ENCODE measurements around the gene MAP4K2. TPM values are rescaled to one million over a fixed set of nuclear protein-coding genes. Genes with fewer than 3 reads are reported as not detected.

Gene MAP4K2
- total RNA-seq, 1 experiment from 2014 or later, result 13.9 TPM

GRCh38 chr11:64813826-64814225 lies 10.8 kb upstream of the MAP4K2 start:
- no peak for DNase-seq (ENCODE audit: low read depth)

DNA sequence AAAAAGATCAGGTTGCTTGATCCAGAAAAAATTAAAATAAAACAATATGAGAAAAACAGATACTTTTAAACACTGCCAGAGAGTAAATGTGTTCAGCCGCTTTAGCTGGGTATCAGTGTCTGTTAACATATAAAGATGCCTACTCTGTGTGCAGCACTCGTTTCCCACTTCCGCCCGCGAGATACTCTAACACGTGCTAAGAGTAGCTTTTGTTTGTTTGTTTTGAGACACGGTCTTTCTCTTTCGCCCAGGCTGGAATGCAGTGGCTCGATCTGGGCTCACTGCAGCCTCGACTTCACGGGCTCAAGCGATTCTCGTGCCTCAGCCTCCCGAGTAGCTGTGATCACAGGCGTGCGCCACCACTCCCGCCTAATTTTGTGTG lies 7.9 kb upstream of the MAP4K2 start:
- DNase-seq (ENCODE audit: low read depth), result no peak

DNA sequence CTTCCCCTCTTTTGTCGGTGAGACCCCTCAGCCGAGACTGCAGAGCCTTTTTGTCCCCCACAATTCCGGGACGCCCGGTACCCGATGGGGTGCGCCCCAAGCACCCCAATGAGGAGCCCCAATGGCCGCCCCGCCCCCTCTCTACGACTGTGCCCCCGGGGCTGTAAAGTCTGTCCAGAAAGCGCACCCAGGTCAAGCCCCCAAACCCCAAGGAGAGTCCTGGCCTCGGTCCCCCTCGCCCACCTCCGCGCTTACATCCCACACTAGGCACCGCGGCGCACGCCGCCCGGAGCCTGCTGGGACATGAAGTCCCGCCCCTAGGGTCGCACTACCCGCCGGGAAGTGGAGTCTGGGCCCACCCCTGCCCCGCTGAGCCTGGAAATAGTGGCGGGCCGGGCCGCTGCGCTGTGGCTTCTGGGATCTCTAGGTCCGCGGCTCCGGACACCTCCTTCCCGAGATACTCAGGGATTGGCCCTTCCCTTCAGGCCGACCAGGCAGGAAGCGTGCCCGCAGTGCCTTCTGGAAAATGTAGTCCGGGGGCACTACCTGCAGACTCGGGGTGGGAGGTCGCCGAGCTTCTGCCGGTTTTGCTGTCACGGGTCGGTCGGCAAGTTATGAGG lies 7.4 kb upstream of the MAP4K2 start, which contains the start of gene MEN1:
MEN1 (minus strand) TSS at position 281 of the 620 bp plus-strand sequence. CDS start 442 bp downstream, outside the sequence.
- peak; percentile 95 for DNase-seq (ENCODE audit: low read depth)

- DNase-seq (ENCODE audit: low read depth), result no peak
Measured at GRCh38 chr11:64809781-64810241, 6.8 kb upstream of the MAP4K2 start.

DNA sequence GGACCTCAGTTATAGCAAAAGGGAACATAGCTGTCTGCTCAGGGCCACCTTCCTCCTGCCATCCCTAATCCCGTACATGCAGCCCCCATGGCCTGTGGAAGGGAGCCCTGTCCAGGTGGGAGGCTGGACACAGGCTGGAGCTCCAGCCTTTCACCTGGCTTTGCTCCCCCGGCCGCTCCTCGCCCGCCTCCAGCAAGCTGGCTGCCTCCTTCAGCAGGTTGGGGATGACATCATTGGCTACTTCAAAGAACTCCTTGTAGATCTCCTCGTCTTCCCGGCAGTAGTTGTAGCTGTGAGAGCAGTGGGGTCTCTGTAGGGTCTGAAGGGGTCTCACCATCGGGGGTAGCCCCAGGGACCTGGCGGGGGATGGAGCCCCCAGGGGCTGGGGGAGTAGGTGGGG lies 2.5 kb upstream of the MAP4K2 start:
- DNase-seq (ENCODE audit: low read depth), result no peak

DNA sequence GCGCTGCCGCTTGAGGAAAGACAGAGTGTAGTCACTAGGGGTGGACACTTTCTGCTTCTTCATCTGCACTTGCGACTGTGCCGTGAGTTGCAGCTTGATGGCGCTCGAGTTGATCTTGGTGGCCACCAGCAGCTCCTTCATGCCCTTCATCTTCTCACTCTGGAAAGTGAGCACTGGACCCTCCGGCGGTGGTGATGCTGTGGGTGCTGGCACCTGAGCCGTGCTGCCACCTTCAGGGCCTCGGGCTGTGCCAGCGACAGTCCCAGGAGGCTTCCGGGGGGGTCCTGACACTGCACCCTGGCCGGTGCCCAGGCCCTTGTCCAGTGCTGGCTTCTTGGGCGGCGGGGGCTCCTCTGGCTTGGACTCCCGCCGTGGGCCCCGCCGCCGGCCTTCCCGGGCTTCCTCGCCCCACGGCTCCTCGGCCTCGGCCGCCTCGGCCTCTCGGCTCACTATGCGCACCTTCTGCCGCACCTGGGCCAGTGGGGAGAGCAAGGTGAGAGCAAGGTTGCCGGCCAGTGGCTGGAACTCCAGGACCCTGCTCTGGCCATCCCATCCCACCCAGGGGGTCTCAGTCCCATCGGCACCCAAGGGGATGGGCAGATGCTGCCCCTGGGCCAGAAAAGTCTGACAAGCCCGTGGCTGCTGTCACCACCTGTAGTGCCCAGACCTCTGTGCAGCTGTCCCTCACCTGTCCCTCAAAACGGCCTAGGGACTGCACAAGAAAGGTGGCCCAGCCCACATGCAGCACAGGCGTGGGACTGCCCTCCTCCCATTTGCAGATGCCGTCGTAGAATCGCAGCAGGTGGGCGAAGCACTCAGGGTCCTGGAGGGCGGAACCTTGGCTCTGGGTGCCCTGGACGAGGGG lies 1.6 kb upstream of the MAP4K2 start:
- DNase-seq (ENCODE audit: low read depth), result no peak

- DNase-seq (ENCODE audit: low read depth), result no peak
Measured at GRCh38 chr11:64803846-64804345, 882 bp upstream of the MAP4K2 start.

GRCh38 chr11:64802370-64803157 lies 450 bp downstream of the MAP4K2 start:
- no peak for DNase-seq (ENCODE audit: low read depth)

GRCh38 chr11:64801561-64802369 lies 1.2 kb downstream of the MAP4K2 start:
- DNase-seq (ENCODE audit: low read depth), result no peak

DNA sequence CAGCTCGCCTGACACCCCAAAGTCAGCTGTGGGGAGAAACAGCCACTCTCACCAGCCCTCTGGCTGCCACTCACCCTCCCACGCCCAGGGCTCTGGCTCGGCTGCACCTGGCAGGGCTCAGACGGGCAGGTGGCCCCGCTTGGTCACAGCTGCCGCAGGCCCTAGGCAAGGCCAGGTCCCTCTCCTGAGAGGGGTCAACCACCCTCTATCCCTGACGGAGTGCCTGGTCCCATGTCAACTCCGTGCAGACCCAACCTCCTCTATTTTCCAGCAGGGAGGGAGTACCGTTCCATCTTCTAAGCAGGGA lies 1.9 kb downstream of the MAP4K2 start:
- DNase-seq (ENCODE audit: low read depth), result no peak

DNA sequence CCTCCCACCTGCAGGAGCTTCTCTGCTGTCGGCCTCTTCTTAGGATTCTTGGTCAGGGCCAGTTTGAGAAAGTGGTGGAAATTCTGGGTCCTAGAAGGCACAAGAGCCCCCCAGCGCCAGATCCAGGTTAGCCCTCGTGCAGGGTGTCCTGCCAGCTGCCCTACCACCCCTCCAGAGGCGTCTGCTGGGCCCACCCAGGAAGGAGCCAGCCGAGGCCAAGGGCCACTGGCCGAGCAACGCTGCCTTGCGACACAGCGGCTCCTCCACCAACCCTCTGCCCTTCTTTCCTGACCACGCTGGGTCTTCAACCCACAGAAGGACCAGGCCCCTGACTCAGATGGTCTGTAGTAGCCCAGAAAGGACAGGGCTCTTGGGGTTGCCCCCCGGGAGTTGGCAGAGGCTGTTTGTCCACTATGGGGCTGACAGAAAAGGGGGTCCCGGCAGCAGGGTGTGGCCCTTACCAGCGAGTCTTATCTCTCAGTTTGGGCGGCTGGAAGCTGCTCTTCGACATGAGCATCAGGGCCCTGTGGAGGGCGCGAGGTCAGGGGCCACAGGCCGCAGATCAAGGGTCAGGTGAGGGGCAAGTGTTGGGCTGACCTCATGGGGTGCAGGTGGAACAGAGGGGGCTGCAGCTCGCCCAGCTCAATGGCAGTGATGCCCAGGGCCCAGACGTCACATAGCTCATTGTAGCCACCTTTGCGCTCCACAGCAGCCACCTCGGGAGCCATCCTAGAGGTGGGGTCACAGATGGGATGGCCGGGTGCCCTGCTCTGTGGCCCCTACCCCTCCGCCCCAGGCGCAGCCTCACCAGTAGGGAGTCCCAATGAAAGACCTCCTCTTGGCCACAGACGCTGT lies 2.5 kb downstream of the MAP4K2 start:
- DNase-seq (ENCODE audit: low read depth), result no peak

DNA sequence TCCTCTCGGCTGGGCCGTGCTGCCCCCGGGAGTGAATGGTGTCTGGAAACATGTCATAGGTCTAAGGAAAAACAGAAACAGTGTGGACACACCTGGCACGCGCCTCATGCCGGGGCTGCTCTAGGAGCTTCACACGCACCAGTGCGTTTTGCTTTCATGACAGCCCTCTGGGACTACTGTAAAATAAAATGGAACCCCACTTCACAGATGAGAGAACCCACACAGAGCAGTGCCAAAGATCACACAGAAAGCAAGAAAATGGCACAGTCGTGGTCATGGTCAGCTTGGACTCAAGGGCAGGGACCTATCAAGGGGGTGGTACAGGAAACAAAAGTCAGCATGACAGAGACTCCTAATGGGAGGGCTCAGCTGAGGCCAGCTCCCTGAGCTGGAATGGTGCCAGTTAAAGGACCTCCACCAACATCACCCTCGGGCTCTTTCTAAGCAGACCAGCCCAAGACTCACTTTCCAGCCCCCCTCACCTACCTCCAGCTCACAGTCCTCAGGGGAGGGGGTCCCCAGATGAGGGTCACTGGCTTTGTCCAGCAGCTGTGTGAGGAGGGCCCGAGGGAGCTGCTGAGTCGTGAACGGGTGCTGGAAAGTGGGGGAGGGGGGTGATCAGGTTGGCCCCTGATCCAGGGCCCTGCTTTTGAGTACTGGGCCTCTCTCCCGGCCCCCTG lies 3.3 kb downstream of the MAP4K2 start:
- DNase-seq (ENCODE audit: low read depth), result no peak

DNA sequence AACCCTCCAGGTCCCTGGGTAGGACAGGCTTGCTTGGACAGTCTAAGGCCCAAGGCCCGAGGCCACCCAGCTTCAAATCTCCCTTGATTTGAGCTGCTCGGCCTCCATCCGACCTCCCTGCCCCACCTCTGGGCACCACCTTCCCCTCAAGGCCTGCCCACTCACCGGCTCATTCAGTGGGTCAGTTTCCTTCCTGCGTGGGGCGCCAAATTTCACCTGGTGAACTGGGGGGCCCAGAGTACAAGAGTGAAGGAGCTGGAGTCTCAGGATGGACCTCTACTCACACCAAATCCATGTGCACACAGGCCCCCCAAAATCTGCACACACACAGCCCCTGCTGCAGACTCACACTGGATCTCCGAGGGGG lies 3.8 kb downstream of the MAP4K2 start:
- DNase-seq (ENCODE audit: low read depth), result no peak

DNA sequence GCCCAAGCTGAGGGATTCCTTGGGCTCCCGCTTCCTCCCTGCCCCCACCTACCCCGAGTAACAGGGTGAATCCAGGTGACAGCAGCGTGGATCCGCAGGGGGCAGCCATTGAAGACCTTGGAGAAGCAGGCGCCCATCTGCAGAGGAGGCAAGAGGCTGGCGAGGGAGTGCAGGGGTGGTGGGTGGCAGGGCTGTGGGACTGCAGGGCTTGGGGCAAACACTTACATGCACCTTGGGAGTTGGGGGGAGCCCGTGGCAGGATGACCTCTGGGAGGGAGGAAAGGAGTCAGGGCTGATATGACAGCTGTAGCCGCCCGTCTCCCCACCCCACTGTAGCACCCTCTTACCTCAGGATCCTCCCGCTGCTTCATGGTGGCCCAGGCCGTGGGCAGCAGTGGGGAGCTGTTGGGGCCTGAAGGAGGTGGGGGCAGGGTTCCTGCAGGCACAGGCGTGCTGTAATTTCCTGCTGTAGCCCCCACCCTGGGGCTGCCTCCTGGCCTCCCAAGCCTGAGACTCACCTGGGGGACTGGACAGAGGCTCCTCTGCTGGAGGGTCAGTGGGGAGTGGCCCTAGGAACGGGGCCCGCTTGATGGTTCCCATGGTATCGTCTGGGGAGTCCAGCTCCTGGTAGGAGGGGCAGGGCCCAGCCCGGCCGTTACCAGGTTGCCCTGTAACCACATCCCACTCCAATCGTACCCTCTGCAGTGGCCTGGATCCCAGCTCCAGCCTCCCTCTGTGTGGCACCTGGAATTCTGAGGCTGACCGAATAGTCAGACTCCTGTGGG lies 6.1 kb downstream of the MAP4K2 start:
- no peak for DNase-seq (ENCODE audit: low read depth)

- DNase-seq (ENCODE audit: low read depth), result no peak
Measured at GRCh38 chr11:64796047-64796756, 6.8 kb downstream of the MAP4K2 start.

DNA sequence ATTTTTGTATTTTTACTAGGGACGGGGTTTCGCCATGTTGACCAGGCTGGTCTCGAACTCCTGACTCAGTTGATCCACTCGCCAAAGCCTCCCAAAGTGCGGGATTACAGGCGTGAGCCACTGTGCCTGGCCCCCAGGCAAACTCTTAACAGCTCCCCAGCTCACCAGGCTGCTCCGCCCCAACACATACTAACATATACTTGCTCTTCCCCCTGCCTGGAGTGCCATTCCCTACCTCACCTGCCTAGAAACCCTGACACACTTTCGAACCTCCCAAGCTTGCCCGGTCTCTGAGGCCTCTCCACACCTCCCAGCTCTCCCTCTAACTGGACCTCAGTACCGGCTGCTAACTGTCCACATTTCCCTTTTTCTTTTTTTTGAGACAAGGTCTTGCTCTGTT lies 8.5 kb downstream of the MAP4K2 start:
- DNase-seq (ENCODE audit: low read depth), result no peak

DNA sequence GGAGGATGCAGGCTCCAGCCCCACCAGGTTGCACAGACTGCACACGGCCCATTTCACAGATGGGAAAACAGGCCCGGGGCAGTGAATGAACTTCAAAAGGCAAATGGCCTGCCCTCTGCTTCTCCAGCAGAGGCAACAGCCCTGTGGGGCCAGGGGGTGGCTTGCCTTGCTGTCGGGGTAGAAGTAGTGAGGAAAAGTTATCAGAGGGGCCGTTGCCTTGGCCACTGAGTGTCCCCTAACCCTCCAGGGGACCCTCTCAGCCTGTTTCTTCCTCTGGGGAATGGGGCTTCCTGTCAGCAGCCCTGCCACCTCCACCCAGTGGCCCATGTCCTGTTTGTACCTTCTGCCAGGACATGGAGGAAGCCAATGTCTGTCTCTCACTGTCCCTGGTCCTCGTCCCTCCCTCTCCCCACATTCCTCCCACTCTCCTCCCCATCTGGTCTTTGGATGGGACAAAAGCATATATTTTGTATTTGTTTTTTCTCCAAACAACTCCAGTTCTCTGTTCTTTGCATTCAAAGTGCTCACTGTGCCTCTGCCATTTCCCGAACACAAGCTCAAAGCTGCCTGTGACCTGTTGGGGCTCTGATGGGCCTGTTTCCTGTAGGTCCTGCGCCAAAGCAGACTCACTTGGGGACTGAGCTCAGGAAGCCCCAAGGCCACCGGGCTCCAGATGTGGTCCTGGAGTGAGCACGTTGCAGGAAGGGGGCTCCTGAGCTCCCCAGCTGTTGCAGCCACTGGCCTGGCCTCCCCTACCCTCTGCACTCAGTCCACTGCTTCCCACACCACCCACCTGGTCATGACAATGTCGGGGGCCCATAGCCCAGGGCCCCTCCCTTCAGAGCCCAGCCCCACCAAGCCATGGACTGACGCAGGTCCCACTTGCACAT lies 9.5 kb downstream of the MAP4K2 start:
- no peak for DNase-seq (ENCODE audit: low read depth)

GRCh38 chr11:64792482-64792881 lies 10.5 kb downstream of the MAP4K2 start:
- no peak for DNase-seq (ENCODE audit: low read depth)

Measured in RPMI7951 (cell line).